Activated CD8-positive, alpha-beta memory T cell treated with anti-CD3 and anti-CD28 coated beads, Interleukin-2, amount 10 ng/mL, durations not matched to agents 7 days and 5 days (primary cell): ENCODE measurements around the gene FAM76A. TPM values are rescaled to one million over a fixed set of nuclear protein-coding genes. Genes with fewer than 3 reads are reported as not detected.
A peak's percentile ranks its signal among the peaks of the same experiment; 100 is the strongest.

Experiments
- ATAC-seq: fragments of 150-1000 bp; cut with Tn5 transposase; one replicate; pipeline ENCODE4 v1.10.0; 2021; ENCODE audit warnings: moderate library complexity
- CTCF ChIA-PET: fragments of 350-600 bp; sonication (Branson Sonifier 250); formaldehyde crosslinking; loops from one replicate; lab custom pipeline; 2021; ENCODE audit warnings: antibody characterized with exemption; lab: Charles Lee
- DNase-seq: peaks from one replicate; pipeline ENCODE4 v3.0.0-alpha.2; 2020
- H3K27ac Mint-ChIP-seq: one replicate; pipeline ENCODE4 v1.8.0; 2021; ENCODE audit warnings: mild to moderate bottlenecking, mixed read lengths
- H3K27me3 Mint-ChIP-seq: one replicate; pipeline ENCODE4 v1.8.0; 2021; ENCODE audit warnings: mixed read lengths
- H3K36me3 Mint-ChIP-seq: one replicate; pipeline ENCODE4 v1.8.0; 2021; ENCODE audit warnings: mild to moderate bottlenecking, mixed read lengths
- H3K4me1 Mint-ChIP-seq: one replicate; pipeline ENCODE4 v1.8.0; 2021; ENCODE audit warnings: mixed read lengths
- H3K4me3 Mint-ChIP-seq: one replicate; pipeline ENCODE4 v1.8.0; 2021; ENCODE audit warnings: mild to moderate bottlenecking, moderate library complexity, mixed read lengths
- H3K9me3 Mint-ChIP-seq: one replicate; pipeline ENCODE4 v1.8.0; 2022; ENCODE audit warnings: low read depth, mixed read lengths
- total RNA-seq, 2 experiments: library from RNA; stranded (reverse); gene quantifications; one replicate each; pipeline ENCODE4 v1.2.3, GENCODE V29; 2021

FAM76A gene
- total RNA-seq, 2 experiments from 2014 or later, result 11.8 to 13.2 TPM

DNA sequence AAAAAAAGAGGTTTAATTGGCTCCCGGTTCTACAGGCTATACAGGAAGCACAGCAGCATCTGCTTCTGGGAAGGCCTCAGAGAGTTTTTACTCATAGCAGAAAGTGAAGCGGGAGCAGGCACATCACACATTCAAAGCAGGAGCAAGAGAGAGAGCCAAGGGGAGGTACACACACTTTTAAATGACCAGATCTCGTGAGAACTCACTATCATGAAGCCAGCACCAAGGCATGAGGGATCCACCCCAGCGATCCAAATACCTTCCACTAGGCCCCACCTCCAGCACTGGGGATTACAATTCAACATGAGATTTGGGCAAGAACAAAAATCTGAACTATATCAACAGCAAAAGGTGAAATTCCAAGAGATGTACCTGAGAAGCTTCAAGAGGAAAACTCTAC is 20.8 kb upstream of the FAM76A start:
- Mint-ChIP-seq H3K9me3 (peaks cover 5% of the 10 kb centered on the region), H3K27ac (no peak overlapping the region), H3K4me3 (no peak overlapping the region), H3K4me1 (no peaks in the 10 kb centered on the region), H3K27me3 (peaks cover 24% of the 10 kb centered on the region), H3K36me3 (peaks cover 7% of the 10 kb centered on the region)
- CTCF ChIA-PET, result no interaction called here
- no peak for ATAC-seq
- no peak for DNase-seq

DNA sequence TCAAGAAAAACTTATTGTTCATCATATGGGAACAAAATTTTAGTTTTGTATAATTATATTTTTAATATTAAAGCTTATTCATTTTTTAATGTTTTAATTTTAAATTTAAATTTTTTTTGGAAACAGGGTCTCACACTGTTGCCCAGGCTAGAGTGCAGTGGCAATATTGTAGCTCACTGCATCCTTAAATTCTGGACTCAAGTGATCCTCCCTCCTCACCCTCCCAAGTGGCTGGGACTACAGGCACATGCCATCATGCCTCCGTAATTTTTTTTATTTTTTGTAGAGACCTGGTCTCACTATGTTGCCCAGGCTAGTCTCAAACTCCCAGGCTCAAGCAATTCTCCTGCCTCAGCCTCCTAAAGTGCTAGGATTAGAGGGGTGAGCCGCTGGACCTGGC is 20.2 kb upstream of the FAM76A start:
- Mint-ChIP-seq H3K4me3 (no peak overlapping the region), H3K9me3 (peaks cover 5% of the 10 kb centered on the region), H3K27ac (no peak overlapping the region), H3K4me1 (no peaks in the 10 kb centered on the region), H3K36me3 (peaks cover 7% of the 10 kb centered on the region), H3K27me3 (peaks cover 19% of the 10 kb centered on the region)
- no peak for ATAC-seq
- CTCF ChIA-PET, result interaction anchor here (0.7 kb wide), 1 partner anchor 1930 kb away, joined by 3 read pairs; no protein-coding TSS in a partner anchor
- DNase-seq, result no peak

DNA sequence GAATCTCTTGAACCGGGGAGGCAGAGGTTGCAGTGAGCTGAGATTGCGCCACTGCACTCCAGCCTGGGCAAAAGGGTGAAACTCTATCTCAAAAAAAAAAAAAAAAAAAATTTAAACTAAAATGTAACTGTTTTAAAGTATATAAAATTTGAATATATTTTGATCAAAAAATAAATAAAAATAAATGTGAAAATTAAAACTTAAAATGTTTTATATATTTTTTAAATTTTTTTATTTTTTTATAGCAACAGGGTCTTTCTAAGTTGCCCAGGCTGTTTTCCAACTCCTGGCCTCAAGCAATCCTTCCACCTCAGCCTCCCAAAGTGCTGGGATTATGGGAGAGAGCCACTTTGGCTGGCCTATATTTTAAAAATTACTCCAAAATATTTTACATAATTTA is 15.2 kb upstream of the FAM76A start:
- H3K36me3 Mint-ChIP-seq, result peaks cover under 1% of the 10 kb centered on the region
- H3K27me3 Mint-ChIP-seq, result peaks cover 13% of the 10 kb centered on the region
- no peak for DNase-seq
- CTCF ChIA-PET, result interaction anchor here (1.5 kb wide), 1 partner anchor 41 kb away, joined by 5 read pairs; no protein-coding TSS in a partner anchor
- no peak for ATAC-seq
- H3K4me1 Mint-ChIP-seq, result no peaks in the 10 kb centered on the region
- no peak overlapping the region for H3K27ac Mint-ChIP-seq
- H3K9me3 Mint-ChIP-seq, result no peaks in the 10 kb centered on the region
- H3K4me3 Mint-ChIP-seq, result no peak overlapping the region

DNA sequence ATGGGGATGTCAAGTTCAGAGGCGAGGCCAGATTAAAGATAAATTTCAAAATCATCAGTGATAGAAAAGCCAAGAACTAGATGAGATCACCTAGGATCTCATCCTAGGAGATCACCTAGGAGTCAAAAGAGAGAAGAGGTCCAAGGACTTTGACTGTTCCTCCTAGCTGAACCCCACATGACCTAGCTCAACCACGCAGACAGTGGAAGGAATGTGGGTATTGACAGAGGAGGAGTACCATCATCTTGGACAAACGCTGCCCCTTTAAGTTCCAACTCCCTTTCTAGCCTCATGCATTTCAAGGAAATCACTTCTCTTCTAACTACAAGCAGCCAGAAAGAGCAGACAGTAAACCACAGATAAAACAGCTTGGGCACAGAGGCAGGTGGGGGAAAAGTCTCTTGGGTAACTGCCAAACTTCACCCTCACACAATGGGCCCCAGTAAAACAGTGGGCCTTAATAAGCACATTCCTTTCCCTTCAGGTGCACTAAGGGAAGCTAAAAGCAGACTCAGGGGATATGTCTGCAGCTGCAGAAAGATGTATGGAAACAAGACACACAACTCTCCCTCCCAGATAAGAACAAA is 12.5 kb upstream of the FAM76A start:
- CTCF ChIA-PET, result interaction anchor here (0.6 to 0.8 kb wide), 2 partner anchors 30 to 44 kb away, joined by 3 read pairs; no protein-coding TSS in a partner anchor
- H3K4me3 Mint-ChIP-seq, result no peak overlapping the region
- H3K9me3 Mint-ChIP-seq, result peaks cover 4% of the 10 kb centered on the region
- peaks cover 25% of the 10 kb centered on the region for H3K27me3 Mint-ChIP-seq
- H3K36me3 Mint-ChIP-seq, result peaks cover 9% of the 10 kb centered on the region
- H3K4me1 Mint-ChIP-seq, result no peaks in the 10 kb centered on the region
- no peak overlapping the region for H3K27ac Mint-ChIP-seq
- DNase-seq (no peak), ATAC-seq (no peak)

DNA sequence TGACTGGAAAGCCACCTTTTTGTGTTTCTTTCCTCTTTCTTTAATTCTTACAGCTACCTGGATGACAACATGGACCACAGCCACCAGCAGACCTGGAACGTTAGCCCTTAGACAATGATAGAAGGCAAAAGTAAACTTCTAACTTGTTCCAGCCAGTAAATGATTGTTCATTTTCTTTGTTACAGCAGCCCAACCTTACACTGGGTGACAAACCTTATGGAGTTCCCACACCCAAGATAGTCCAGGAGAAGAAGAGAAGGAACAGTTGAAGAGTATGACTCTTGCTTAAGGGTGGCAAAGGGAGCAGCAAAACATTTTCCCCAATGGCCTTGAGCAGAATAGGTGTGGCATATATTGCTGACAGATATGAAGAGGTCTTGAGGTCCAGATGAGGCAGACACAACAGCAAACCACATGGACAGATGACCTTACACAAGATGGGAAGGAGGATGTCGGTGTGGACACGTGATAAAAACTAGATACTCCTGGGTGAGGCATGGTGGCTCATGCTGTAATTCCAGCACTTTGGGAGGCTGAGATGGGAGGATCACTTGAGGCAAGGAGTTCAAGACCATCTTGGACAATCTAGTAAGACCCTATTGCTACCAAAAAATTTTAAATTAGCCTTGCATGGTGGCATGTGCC is 11.8 kb upstream of the FAM76A start:
- DNase-seq (no peak), ATAC-seq (no peak)
- H3K27ac Mint-ChIP-seq, result no peak overlapping the region
- CTCF ChIA-PET, result no interaction called here
- H3K27me3 Mint-ChIP-seq, result peaks cover 18% of the 10 kb centered on the region
- peaks cover 4% of the 10 kb centered on the region for H3K9me3 Mint-ChIP-seq
- H3K4me3 Mint-ChIP-seq, result no peak overlapping the region
- H3K36me3 Mint-ChIP-seq, result peaks cover 9% of the 10 kb centered on the region
- no peaks in the 10 kb centered on the region for H3K4me1 Mint-ChIP-seq

DNA sequence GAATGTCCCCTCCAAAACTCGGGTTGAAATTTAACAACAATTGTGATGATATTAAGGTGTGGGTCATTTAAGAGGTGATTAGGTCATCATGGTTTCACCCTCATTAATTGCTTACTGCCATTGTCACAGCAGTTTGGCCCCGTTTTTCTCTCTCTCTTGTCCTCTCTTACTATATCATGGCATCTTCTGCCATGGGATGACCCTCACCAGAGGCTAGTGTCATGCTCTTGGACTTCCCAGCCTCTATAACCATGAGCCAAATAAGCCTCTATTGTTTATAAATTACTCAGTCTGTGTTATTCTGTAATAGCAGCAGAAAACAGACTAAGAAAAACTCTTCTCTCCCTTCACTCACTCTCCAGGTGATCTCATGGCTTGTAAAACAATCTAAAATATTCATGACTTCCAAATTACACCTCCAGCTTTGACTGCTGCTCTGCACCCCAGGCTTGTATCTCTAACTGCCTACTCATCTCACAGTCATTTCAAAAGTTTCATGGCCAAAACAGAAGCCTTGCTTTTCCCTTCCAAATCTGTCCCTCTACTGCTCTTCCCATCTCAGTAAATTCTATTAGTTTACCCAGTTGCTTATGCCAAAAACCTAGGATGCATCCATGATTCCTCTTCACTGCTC is 9.4 kb upstream of the FAM76A start:
- ATAC-seq, result no peak

DNA sequence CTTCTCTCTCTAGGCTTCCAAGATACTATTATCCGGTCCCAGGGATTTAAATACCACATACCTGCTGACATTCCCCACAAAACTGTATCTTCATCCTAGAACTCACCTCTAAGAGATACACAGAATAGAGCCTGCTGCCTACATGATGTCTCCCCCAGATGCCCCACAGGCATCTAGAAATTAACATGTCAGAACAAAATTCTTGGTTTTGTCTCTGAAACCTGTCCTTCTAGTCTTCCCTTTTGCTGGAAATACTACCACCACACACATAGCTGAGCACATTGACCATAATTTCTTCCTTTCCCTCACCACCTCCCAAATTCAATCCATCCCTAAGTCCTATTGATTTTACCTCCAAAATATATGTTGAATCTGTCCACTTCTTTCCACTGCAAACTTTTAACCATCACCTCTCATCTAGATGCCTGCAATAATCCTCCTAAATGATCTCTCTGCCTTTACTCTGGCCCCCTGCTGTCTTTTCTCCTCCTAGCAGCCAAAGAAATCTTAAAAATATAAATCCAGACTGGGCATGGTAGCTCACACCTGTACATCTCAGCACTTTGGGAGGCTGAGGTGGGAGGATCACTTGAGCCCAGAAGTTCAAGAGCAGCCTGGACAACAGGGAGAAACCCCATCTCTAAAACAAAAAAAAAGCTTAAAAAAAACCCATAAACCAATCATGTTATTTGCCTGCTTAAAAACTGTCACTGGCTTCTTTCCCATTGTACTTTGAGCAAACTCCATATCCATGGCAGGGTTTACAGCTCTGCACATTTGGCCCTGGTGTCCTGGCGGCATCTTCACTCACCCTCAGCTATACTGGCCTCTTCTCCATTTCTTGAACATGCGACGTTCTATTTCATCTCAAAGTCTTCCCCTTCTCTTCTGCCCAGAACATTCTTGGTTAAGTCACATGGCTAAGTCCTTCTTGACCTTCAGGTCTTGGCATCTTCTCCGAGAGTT is 6.2 kb upstream of the FAM76A start:
- Mint-ChIP-seq H3K4me1 (peaks cover under 1% of the 10 kb centered on the region), H3K4me3 (no peak overlapping the region), H3K9me3 (peaks cover 4% of the 10 kb centered on the region), H3K27ac (no peak overlapping the region), H3K36me3 (peaks cover 9% of the 10 kb centered on the region), H3K27me3 (peaks cover 32% of the 10 kb centered on the region)
- DNase-seq (no peak), ATAC-seq (peak; percentile 57)
- CTCF ChIA-PET, result interaction anchor here (0.7 to 3.0 kb wide), 3 partner anchors 47 to 54 kb away, joined by 3 to 11 read pairs (median 3); no protein-coding TSS in a partner anchor

More for the DNA sequence above, 9.4 kb upstream of the FAM76A start:
- CTCF ChIA-PET, result no interaction called here
- Mint-ChIP-seq H3K9me3 (peaks cover 4% of the 10 kb centered on the region), H3K4me3 (no peak overlapping the region), H3K27me3 (peaks cover 32% of the 10 kb centered on the region), H3K4me1 (no peaks in the 10 kb centered on the region), H3K36me3 (peaks cover 9% of the 10 kb centered on the region), H3K27ac (no peak overlapping the region)
- no peak for DNase-seq

DNA sequence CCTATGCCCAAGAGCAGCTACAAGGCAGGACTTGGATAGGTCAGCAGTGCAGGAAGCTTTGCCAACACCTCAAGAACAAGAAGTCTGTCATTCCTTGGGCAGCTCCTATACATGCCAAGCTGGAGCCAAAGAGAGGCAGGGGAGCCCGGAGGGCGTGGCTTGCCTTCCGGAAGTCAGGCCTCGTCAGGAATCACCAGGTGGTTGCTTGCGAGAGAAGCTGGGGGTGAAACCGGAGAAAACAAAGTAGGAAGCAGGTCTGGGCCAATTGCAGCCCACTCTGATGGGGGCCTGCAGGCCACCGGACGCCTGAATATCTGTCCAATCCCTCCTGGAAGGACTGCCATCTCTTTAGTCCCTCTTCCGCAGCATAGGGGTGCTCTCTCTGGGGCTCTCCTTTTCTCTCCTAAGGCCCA is 794 bp upstream of the FAM76A start:
- peaks cover 7% of the 10 kb centered on the region for H3K27me3 Mint-ChIP-seq
- ATAC-seq (no peak), DNase-seq (peak; percentile 44)
- peaks cover 7% of the 10 kb centered on the region for H3K36me3 Mint-ChIP-seq
- CTCF ChIA-PET, result interaction anchor here (0.8 to 2.6 kb wide), 16 partner anchors 21 to 1012 kb away, joined by 3 to 24 read pairs (median 3); partner anchors contain the start of genes IFI6, PPP1R8, STX12 and YTHDF2
- H3K4me1 Mint-ChIP-seq, result peaks cover 20% of the 10 kb centered on the region
- peak overlapping the region; percentile 84 for H3K4me3 Mint-ChIP-seq
- peak overlapping the region; percentile 93 for H3K27ac Mint-ChIP-seq
- no peaks in the 10 kb centered on the region for H3K9me3 Mint-ChIP-seq

DNA sequence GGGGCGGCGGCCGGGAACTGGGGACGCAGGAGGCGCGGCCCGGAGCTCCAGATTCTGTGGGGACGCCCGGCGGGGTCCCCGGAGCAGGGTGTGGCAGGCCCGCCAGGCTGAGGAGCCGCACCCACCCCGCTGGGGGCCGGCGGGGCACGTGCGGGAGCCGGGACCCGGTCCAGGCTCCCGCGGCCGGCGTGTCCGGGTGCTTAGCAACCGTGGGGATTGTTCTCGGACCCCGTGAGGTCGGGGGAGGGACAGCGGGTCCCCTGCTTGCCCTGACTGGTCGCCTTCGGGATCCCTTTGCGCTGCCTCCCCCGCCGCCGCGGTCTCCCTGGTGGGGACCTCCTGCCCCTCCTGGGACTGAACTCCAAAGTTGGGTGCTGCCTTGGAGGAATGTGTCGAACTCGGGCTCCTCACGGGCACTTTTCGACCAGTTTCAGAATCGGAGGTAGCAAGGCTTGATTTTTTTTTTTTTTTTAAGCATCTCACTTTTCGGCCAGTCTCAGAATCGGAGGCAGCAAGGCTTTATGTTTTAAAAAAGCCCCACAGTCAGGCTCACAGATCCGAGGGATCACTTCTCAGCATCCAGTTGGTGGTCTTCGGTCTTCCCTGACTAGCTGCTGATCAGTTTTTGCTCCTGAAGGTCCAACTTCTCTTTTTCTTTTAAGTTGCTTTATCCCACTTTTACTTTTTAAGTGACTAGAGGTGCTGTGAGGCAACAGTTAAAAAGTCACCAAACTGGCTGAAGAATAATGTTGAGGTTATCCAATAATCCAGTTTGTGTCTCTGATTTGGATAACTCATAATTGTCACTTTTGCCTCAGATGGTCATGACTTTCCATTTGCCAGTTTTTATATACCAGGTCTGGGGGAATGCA is 648 bp downstream of the FAM76A start:
- DNase-seq, result peak; percentile 72
- ATAC-seq, result no peak
- CTCF ChIA-PET, result interaction anchor here (0.6 to 2.6 kb wide), 20 partner anchors 16 to 1010 kb away, joined by 3 to 24 read pairs (median 3); partner anchors contain the start of genes EYA3, IFI6, PPP1R8 and STX12
- Mint-ChIP-seq H3K36me3 (peaks cover 9% of the 10 kb centered on the region), H3K27ac (peak overlapping the region; percentile 75), H3K27me3 (no peaks in the 10 kb centered on the region), H3K9me3 (no peaks in the 10 kb centered on the region), H3K4me1 (peaks cover 20% of the 10 kb centered on the region), H3K4me3 (peak overlapping the region; percentile 84)

DNA sequence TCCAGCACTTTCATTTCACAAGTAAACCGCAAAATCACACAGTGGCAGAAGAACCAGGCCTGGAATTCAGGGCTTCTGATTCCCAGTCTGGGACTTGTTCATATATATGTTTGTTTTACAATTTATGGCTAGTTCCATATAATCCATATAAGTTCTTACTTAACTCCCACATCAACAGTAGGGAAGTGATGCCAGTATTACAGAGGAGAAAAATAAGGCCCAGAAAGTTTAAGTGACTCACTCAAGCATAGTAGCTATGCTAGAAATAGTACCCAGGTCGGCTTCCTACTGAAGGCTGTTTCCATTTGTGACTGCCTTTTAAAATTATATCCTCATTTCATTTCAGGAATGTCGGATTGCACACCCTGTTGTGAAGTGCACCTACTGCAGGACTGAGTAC is 1.4 kb downstream of the FAM76A start:
- Mint-ChIP-seq H3K4me3 (peak overlapping the region; percentile 84), H3K9me3 (no peaks in the 10 kb centered on the region), H3K27me3 (no peaks in the 10 kb centered on the region), H3K4me1 (peaks cover 20% of the 10 kb centered on the region), H3K27ac (no peak overlapping the region), H3K36me3 (peaks cover 9% of the 10 kb centered on the region)
- ATAC-seq (no peak), DNase-seq (no peak)
- CTCF ChIA-PET, result interaction anchor here (0.7 to 2.6 kb wide), 3 partner anchors 46 to 259 kb away, joined by 3 to 24 read pairs (median 3); partner anchors contain the start of genes IFI6 and STX12

DNA sequence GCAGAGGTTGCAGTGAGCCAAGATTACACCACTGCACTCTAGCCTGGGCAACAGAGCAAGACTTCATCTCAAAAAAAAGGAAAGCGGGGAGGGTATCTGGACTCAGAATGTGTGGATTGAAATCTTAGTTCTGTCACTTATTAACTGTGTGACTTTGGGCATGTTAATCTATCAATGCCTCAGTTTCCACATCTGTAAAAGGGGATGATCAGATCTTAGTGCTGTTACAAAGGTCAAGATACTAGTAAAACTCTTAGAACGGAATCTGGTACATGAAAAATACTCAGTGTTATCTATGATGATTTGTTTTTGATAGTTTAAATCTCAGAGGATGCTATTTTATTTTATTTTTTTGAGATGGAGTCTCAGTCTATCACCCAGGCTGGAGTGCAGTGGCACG is 10.5 kb downstream of the FAM76A start:
- no peak overlapping the region for H3K27ac Mint-ChIP-seq
- DNase-seq (no peak), ATAC-seq (no peak)
- no peaks in the 10 kb centered on the region for H3K4me1 Mint-ChIP-seq
- H3K36me3 Mint-ChIP-seq, result peaks cover 30% of the 10 kb centered on the region
- H3K4me3 Mint-ChIP-seq, result no peak overlapping the region
- CTCF ChIA-PET, result no interaction called here
- no peaks in the 10 kb centered on the region for H3K27me3 Mint-ChIP-seq
- no peaks in the 10 kb centered on the region for H3K9me3 Mint-ChIP-seq

DNA sequence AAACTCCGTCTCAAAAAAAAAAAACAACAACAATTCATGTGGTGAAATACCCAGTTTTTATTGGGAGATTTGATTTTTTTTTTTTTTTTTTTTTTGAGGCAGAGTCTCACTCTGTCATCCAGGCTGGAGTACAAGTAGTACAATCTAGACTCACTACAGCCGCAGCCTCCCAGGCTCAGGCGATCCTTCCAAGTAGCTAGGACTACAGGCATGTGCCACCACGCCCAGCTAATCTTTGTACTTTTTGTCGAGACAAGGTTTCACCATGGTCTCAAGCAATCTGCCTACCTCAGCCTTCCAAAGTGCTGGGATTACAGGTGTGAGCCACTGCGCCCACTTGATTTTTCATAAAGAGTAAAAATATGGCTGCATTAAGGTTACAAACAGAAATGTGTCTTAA is 15.4 kb downstream of the FAM76A start:
- ATAC-seq (no peak), DNase-seq (no peak)
- CTCF ChIA-PET, result no interaction called here
- Mint-ChIP-seq H3K9me3 (no peaks in the 10 kb centered on the region), H3K27ac (no peak overlapping the region), H3K36me3 (peaks cover 25% of the 10 kb centered on the region), H3K4me3 (no peak overlapping the region), H3K27me3 (no peaks in the 10 kb centered on the region), H3K4me1 (no peaks in the 10 kb centered on the region)
